Breast epithelium (tissue), 4 donors: ENCODE measurements around the gene MACC1. TPM values are rescaled to one million over a fixed set of nuclear protein-coding genes. Genes with fewer than 3 reads are reported as not detected.

Experiments used
- DNase-seq, 2 donors: peaks; one replicate each; pipeline ENCODE4 v3.0.0-alpha.2; 2019; ENCODE audit warnings: low spot score in 2 of 2
- H3K27ac ChIP-seq, 2 donors: fragments of 200-600 bp; sonication (generic) in 1 of 2; one replicate each; pipeline ENCODE4 v1.5.1; 2016 to 2019; ENCODE audit warnings: mild to moderate bottlenecking in 1 of 2
- H3K27me3 ChIP-seq, 2 donors: fragments of 200-600 bp; sonication (generic) in 1 of 2; one replicate each; pipeline versions ENCODE4 v1.5.1 to v1.6.0; 2017 to 2019; ENCODE audit warnings: control low read depth in 1 of 2, mild to moderate bottlenecking in 1 of 2
- H3K36me3 ChIP-seq: fragments of 200-600 bp; one replicate; pipeline ENCODE4 v1.5.1; 2019
- H3K4me1 ChIP-seq, 2 donors: fragments of 200-600 bp; sonication (generic); one replicate each; pipeline ENCODE4 v1.5.1; 2016 to 2019; ENCODE audit warnings: control low read depth in 1 of 2
- H3K4me3 ChIP-seq, 3 donors: fragments of 200-600 bp; sonication (generic); 1 replicate in 2 of 3; 2 replicates in 1 of 3; pipeline ENCODE4 v1.5.1; 2016 to 2019; ENCODE audit warnings: mild to moderate bottlenecking in 3 of 3, moderate library complexity in 2 of 3
- H3K9me3 ChIP-seq, 2 donors: fragments of 200-600 bp; sonication (generic) in 1 of 2; one replicate each; pipeline ENCODE4 v1.5.1; 2016 to 2019; ENCODE audit warnings: control low read depth in 1 of 2
- POLR2A ChIP-seq: fragments of 450-650 bp; IDR thresholded peaks from one replicate; pipeline ENCODE4 v1.6.1; 2016; ENCODE audit warnings: antibody characterized with exemption, mild to moderate bottlenecking, moderate library complexity
- POLR2AphosphoS5 ChIP-seq, 3 donors: sonication (generic); formaldehyde crosslinking; IDR thresholded peaks; one replicate each; pipeline ENCODE4 v1.6.1; 2017; ENCODE audit warnings: antibody characterized with exemption in 3 of 3
- intact Hi-C: fragments of 100-400 bp; cut with DNase I; formaldehyde crosslinking; loops from one replicate; pipeline ENCODE4 v1.15.1; 2023; ENCODE audit warnings: low total_unique reads
- total RNA-seq, 3 donors: library from RNA; depleted of rRNA; stranded (reverse); fragments of >200 nt; gene quantifications; one replicate each; pipeline ENCODE4 v1.1.0, GENCODE V29; 2016
- TF ChIP-seq, protein P1 (sequence below), 3 donors: fragments of 450-650 bp; IDR thresholded peaks; one replicate each; pipeline ENCODE4 v1.5.1; 2016 to 2017; ENCODE audit warnings: antibody characterized with exemption in 3 of 3, mild to moderate bottlenecking in 3 of 3, moderate library complexity in 3 of 3

MACC1 gene
- total RNA-seq, 3 donors from 2014 or later = 0.32 to 39.4 (median 19.3) TPM

DNA sequence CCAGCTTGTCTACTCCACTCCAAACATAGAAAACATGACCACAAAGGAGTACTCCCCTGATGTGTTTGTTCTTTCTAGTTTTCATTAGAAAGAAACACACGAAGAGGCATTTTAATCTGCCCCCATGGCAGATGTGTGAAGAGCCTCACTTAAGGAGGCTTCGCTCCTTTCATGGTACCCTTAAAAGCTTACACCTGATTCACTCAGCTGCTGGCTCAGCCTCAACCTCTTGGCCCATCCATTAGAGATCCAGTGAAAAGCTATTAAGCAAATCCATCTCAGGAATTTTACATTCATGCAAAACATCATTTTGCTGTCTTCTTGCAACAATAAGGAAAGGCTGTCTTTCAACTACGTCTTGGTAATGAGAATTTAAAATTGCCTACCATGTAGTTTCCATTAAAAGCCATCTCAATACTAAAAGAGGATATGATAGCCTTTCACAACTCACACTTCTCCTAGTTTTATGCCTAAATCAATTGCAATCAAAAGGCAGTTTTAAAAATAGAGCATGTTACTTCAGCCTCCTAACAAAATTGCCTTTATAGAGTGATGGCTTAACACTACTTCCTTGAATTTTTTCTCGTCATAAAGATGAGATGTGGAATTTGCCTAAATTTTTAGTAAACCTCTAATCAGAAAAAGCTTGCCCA, 22.7 kb downstream of the MACC1 start:
- Histone ChIP-seq H3K4me3 (no peak overlapping the region), H3K9me3 (peaks cover 0 to 8% of the 10 kb centered on the region in 2 donors), H3K27ac (no peak overlapping the region), H3K4me1 (no peaks in the 10 kb centered on the region), H3K36me3 (no peaks in the 10 kb centered on the region), H3K27me3 (no peaks in the 10 kb centered on the region)
- intact Hi-C loops = no loop called here
- no peak for TF ChIP-seq POLR2AphosphoS5 (IDR thresholded peaks at IDR 0.05)
- TF ChIP-seq, protein P1, sequence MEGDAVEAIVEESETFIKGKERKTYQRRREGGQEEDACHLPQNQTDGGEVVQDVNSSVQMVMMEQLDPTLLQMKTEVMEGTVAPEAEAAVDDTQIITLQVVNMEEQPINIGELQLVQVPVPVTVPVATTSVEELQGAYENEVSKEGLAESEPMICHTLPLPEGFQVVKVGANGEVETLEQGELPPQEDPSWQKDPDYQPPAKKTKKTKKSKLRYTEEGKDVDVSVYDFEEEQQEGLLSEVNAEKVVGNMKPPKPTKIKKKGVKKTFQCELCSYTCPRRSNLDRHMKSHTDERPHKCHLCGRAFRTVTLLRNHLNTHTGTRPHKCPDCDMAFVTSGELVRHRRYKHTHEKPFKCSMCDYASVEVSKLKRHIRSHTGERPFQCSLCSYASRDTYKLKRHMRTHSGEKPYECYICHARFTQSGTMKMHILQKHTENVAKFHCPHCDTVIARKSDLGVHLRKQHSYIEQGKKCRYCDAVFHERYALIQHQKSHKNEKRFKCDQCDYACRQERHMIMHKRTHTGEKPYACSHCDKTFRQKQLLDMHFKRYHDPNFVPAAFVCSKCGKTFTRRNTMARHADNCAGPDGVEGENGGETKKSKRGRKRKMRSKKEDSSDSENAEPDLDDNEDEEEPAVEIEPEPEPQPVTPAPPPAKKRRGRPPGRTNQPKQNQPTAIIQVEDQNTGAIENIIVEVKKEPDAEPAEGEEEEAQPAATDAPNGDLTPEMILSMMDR (IDR thresholded peaks at IDR 0.05) = no peak
- no peak for TF ChIP-seq POLR2A
- DNase-seq = no peak

DNA sequence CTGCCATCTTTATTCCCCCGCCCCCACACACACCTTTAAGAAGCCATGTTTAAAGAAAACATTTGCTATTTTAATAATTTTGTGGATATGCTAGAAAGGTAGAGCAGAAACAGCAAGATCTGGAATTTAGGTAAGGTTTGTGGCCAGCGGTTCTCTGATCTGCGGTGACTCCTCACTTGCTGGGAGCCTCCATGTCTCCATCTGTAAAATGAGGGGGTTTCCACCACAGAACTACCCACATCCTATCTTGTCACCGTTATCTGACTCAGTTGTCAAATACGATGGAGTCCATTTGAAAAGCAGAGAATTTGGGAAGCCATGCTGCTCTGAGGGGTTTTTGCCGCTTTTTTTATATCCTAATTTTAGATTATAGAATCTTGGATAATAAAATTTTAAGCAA, 23.3 kb downstream of the MACC1 start:
- Histone ChIP-seq H3K27ac (no peak overlapping the region), H3K36me3 (no peaks in the 10 kb centered on the region), H3K4me1 (no peaks in the 10 kb centered on the region), H3K4me3 (no peak overlapping the region), H3K27me3 (no peaks in the 10 kb centered on the region), H3K9me3 (peaks cover 0 to 9% of the 10 kb centered on the region in 2 donors)
- no peak for DNase-seq
- no peak for TF ChIP-seq POLR2AphosphoS5 (IDR thresholded peaks at IDR 0.05)
- TF ChIP-seq POLR2A = no peak
- TF ChIP-seq, protein P1 (IDR thresholded peaks at IDR 0.05) = no peak
- intact Hi-C loops = no loop called here

DNA sequence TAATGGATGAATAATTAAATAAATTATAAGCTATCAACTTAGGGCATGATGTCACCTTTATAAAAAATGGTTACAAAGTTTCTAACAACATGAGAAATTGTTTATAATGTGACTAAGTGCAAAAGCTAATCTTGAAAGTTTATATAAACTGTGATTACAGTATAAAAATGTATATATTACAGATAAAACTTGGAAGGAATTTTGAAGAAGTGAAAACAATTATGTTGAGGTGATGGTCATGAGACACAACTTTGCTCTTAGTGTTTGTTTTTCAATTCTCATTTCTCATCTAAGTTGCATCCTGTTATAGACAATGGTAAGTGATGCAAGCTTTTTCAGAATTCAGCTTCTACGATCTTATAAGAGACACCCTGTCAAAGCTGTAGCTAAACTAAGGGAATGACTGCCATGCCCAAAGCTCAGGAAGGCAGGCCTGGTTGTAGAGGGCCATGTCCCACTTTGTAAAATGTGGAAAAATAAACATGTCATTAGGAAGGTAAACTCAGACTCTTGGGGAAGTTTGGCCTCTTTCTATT, 23.9 kb downstream of the MACC1 start:
- H3K27ac ChIP-seq = no peak overlapping the region
- peaks cover 0 to 9% of the 10 kb centered on the region in 2 donors for H3K9me3 ChIP-seq
- no peak for DNase-seq
- TF ChIP-seq POLR2AphosphoS5 (IDR thresholded peaks at IDR 0.05) = no peak
- TF ChIP-seq, protein P1 (IDR thresholded peaks at IDR 0.05) = no peak
- TF ChIP-seq POLR2A = no peak
- no peaks in the 10 kb centered on the region for H3K4me1 ChIP-seq
- no peak overlapping the region for H3K4me3 ChIP-seq
- no peaks in the 10 kb centered on the region for H3K27me3 ChIP-seq
- intact Hi-C loops = no loop called here
- no peaks in the 10 kb centered on the region for H3K36me3 ChIP-seq

DNA sequence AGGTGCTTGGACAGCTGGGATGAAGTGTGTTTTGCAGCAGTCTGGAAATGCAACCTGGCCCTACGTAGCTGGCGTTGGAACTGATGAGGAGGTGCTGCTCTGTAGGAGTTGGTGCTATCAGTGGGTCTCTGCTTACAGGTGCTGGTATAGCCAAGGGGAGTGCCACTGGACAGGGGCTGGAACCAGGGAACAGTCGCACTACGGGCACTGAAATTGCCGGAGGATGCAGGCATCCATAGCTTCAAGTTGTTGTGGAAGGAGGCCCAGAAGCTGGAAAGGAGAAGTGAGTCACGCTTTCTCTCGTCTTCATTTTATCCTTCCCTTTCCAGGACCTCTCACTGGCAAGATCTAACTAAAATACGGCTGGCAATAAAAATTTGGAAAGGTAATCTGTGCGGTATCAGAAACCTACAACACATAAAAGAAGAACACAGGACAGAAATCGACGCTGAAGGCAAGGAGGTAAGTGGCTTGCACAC, 25.8 kb downstream of the MACC1 start:
- intact Hi-C loops = no loop called here
- Histone ChIP-seq H3K9me3 (peaks cover 0 to 9% of the 10 kb centered on the region in 2 donors), H3K36me3 (no peaks in the 10 kb centered on the region), H3K4me1 (no peaks in the 10 kb centered on the region), H3K27ac (no peak overlapping the region), H3K27me3 (no peaks in the 10 kb centered on the region), H3K4me3 (no peak overlapping the region)
- DNase-seq = no peak
- TF ChIP-seq, protein P1 (IDR thresholded peaks at IDR 0.05) = no peak
- TF ChIP-seq POLR2AphosphoS5 (IDR thresholded peaks at IDR 0.05) = no peak
- TF ChIP-seq POLR2A = no peak

DNA sequence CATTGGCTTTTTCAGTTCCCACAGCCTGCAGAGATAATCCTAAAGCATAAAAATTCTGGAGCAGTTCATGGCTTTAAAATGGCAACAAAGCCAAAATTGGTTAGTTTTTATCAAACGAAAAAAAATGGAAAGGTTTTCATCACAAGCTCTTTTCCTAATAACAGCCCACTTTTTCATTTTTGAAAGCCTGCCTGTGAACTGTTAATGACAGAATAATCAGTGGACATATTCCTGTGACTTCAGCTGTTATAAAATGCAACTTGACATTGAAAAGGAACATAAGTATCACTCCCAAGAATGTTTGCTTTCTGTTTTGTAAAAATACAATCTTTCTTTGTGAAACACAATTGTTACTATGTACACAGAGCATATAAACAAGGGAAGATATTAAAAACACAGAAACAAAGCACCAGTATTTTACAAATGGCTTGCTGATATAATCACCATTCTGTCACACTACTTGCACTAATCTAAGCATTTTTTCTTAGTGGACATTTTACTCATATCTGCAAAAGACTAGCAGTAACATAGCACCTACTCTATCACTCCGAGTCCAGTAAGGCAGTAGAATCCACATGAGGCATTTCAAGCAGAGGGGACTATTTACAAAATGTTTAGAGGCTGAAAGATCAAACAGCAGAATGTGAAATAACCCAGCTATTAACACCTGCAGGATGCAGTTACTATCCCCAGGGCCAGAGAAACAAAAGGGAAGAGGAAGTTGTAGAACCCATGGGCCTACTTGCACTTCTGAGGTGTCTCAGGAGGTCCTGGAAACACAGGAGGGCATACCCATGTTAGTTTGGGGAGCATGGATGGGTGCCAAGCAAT, 26.4 kb downstream of the MACC1 start:
- no peak for TF ChIP-seq POLR2A
- TF ChIP-seq POLR2AphosphoS5 (IDR thresholded peaks at IDR 0.05) = no peak
- TF ChIP-seq, protein P1 (IDR thresholded peaks at IDR 0.05) = no peak
- DNase-seq = no peak
- no peak overlapping the region for H3K27ac ChIP-seq
- no peaks in the 10 kb centered on the region for H3K36me3 ChIP-seq
- intact Hi-C loops = no loop called here
- H3K4me1 ChIP-seq = no peaks in the 10 kb centered on the region
- H3K4me3 ChIP-seq = no peak overlapping the region
- H3K9me3 ChIP-seq = peaks cover 0 to 9% of the 10 kb centered on the region in 2 donors
- no peaks in the 10 kb centered on the region for H3K27me3 ChIP-seq
